Measurements from ENCODE around the gene KLRC4. TPM values are rescaled to one million over a fixed set of nuclear protein-coding genes. Genes with fewer than 3 reads are reported as not detected.
"Not testable (repeated sequence)": the region's sequence is repeated elsewhere in the genome, so short reads cannot be mapped to it uniquely, and the experiment has no call there.

The KLRC4 gene
- total and polyA plus RNA-seq, 8 donors: 0.25 TPM; not detected in 7

- H3K4me3 ChIP-seq: no peak overlapping the region
- no peak for ATAC-seq
- intact Hi-C loops (cut with DNase I): no loop called here
- H3K27me3 ChIP-seq: no peaks in the 10 kb centered on the region
- TF ChIP-seq CTCF (IDR thresholded peaks at IDR 0.05): no peak
- WGBS, 2 donors: 41 to 45% methylated on average over 1 of the region's 1 CpG
- no peak for DNase-seq
- H3K9me3 ChIP-seq: no peaks in the 10 kb centered on the region
- H3K27ac ChIP-seq: no peak overlapping the region
- H3K36me3 ChIP-seq: no peaks in the 10 kb centered on the region
- H3K4me1 ChIP-seq: peaks cover 0 to 5% (median 0%) of the 10 kb centered on the region in 3 donors
- no peak for FAIRE-seq
Measured at GRCh38 chr12:10386857-10387256, 22.7 kb downstream of the KLRC4 start.

GRCh38 chr12:10385166-10385613 is 24.4 kb downstream of the KLRC4 start:
- TF ChIP-seq CTCF (IDR thresholded peaks at IDR 0.05): no peak
- Histone ChIP-seq H3K36me3 (no peaks in the 10 kb centered on the region), H3K27me3 (no peaks in the 10 kb centered on the region), H3K27ac (no peak overlapping the region), H3K4me3 (no peak overlapping the region), H3K9me3 (no peaks in the 10 kb centered on the region), H3K4me1 (peaks cover 0 to 5% (median 0%) of the 10 kb centered on the region in 3 donors)
- intact Hi-C loops (cut with DNase I): no loop called here
- ATAC-seq (peak in 1 of 4 donors; percentile 37), DNase-seq (no peak), FAIRE-seq (no peak)
- 51 to 58% methylated on average over 2 of the region's 2 CpGs for WGBS, 2 donors

GRCh38 chr12:10384191-10384590 is 25.4 kb downstream of the KLRC4 start:
- no peaks in the 10 kb centered on the region for H3K27me3 ChIP-seq
- intact Hi-C loops (cut with DNase I): no loop called here
- 95 to 96% methylated on average over 3 of the region's 3 CpGs for WGBS, 2 donors
- no peak for DNase-seq
- FAIRE-seq: no peak
- TF ChIP-seq CTCF (IDR thresholded peaks at IDR 0.05): no peak
- ATAC-seq: no peak
- H3K4me3 ChIP-seq: no peak overlapping the region
- no peak overlapping the region for H3K27ac ChIP-seq
- H3K9me3 ChIP-seq: no peaks in the 10 kb centered on the region
- H3K4me1 ChIP-seq: peaks cover 0 to 5% (median 0%) of the 10 kb centered on the region in 3 donors
- H3K36me3 ChIP-seq: no peaks in the 10 kb centered on the region

GRCh38 chr12:10381928-10382628 is 27.5 kb downstream of the KLRC4 start:
- Histone ChIP-seq H3K4me1 (peaks cover 0 to 5% (median 0%) of the 10 kb centered on the region in 3 donors), H3K4me3 (no peak overlapping the region), H3K27me3 (no peaks in the 10 kb centered on the region), H3K36me3 (no peaks in the 10 kb centered on the region), H3K9me3 (no peaks in the 10 kb centered on the region), H3K27ac (no peak overlapping the region)
- FAIRE-seq (no peak), DNase-seq (no peak), ATAC-seq (peak; percentile 62 to 82 (median 78))
- TF ChIP-seq CTCF (IDR thresholded peaks at IDR 0.05): no peak
- intact Hi-C loops (cut with DNase I): no loop called here
- 40 to 46% methylated on average over 4 of the region's 4 CpGs for WGBS, 2 donors

- DNase-seq; H3K27me3 ChIP-seq; intact Hi-C loops (cut with DNase I); ATAC-seq; H3K9me3 ChIP-seq; H3K36me3 ChIP-seq; H3K27ac ChIP-seq; H3K4me1 ChIP-seq; H3K4me3 ChIP-seq; FAIRE-seq: not testable (repeated sequence)
- 79 to 87% methylated on average over 2 of the region's 2 CpGs for WGBS, 2 donors
Measured at GRCh38 chr12:10378737-10379136, 30.8 kb downstream of the KLRC4 start.
